Fibroblast of lung (primary cell): ENCODE results near the gene SMC5. TPM values are rescaled to one million over a fixed set of nuclear protein-coding genes. Genes with fewer than 3 reads are reported as not detected.

Experiments
- DNase-seq, 2 donors: peaks; one replicate each; pipeline versions ENCODE4 v3.0.0 to v3.0.0-alpha.2; 2010; ENCODE audit warnings: low read depth in 2 of 2
- H2AFZ ChIP-seq: 2 replicates; pipeline ENCODE4 v1.5.1; 2012; ENCODE audit warnings: low read length, control low read depth, inconsistent platforms
- H3K27ac ChIP-seq: 2 replicates; pipeline ENCODE4 v1.5.1; 2011; ENCODE audit warnings: low read length, control low read depth; ENCODE audit not compliant: insufficient read depth
- H3K27me3 ChIP-seq: 2 replicates; pipeline ENCODE4 v1.5.1; 2011; ENCODE audit warnings: mild to moderate bottlenecking, low read length; ENCODE audit not compliant: control insufficient read depth, insufficient read depth
- H3K36me3 ChIP-seq: 2 replicates; pipeline ENCODE4 v1.5.1; 2011; ENCODE audit warnings: low read length; ENCODE audit not compliant: control insufficient read depth, insufficient read depth
- H3K4me1 ChIP-seq: 2 replicates; pipeline ENCODE4 v1.5.1; 2011; ENCODE audit warnings: low read length; ENCODE audit not compliant: control insufficient read depth, insufficient read depth; ENCODE audit errors: extremely low read depth
- H3K4me2 ChIP-seq: 2 replicates; pipeline ENCODE4 v1.5.1; 2011; ENCODE audit warnings: low read length, control low read depth; ENCODE audit not compliant: insufficient read depth; ENCODE audit errors: extremely low read depth
- H3K4me3 ChIP-seq, 4 experiments: fragments of 200-600 bp in 1 of 4; sonication (generic) in 1 of 4; replicated peaks in 1 of 4; 2 replicates each; pipeline ENCODE4 v1.5.1; 2011 to 2016; ENCODE audit warnings: low read length in 4 of 4, low read depth in 3 of 4, mild to moderate bottlenecking in 3 of 4, control low read depth in 2 of 4, inconsistent platforms in 1 of 4, mixed read lengths in 1 of 4; ENCODE audit not compliant: insufficient read depth in 1 of 4; ENCODE audit errors: control extremely low read depth in 1 of 4
- H3K79me2 ChIP-seq: 2 replicates; pipeline ENCODE4 v1.5.1; 2012; ENCODE audit warnings: mild to moderate bottlenecking, low read length, inconsistent platforms; ENCODE audit not compliant: control insufficient read depth, insufficient read depth
- H3K9ac ChIP-seq: 2 replicates; pipeline ENCODE4 v1.5.1; 2011; ENCODE audit warnings: mild to moderate bottlenecking, low read length, control low read depth; ENCODE audit not compliant: insufficient read depth
- H3K9me3 ChIP-seq: 2 replicates; pipeline ENCODE4 v1.5.1; 2012; ENCODE audit warnings: low read depth, low read length; ENCODE audit not compliant: control insufficient read depth, insufficient read depth
- H4K20me1 ChIP-seq: 2 replicates; pipeline ENCODE4 v1.5.1; 2011; ENCODE audit warnings: low read length; ENCODE audit not compliant: control insufficient read depth, insufficient read depth; ENCODE audit errors: extremely low read depth
- CTCF ChIP-seq, 2 donors: IDR thresholded peaks in 1 of 2; conservative IDR thresholded peaks in 1 of 2; 1 replicate in 1 of 2; 2 replicates in 1 of 2; pipeline ENCODE4 v1.5.1; 2011 to 2012; ENCODE audit warnings: low read length in 2 of 2, control low read depth in 1 of 2, inconsistent platforms in 1 of 2, low read depth in 1 of 2, mild to moderate bottlenecking in 1 of 2
- EZH2 ChIP-seq: IDR thresholded peaks from 2 replicates; pipeline ENCODE4 v1.5.1; 2012; ENCODE audit warnings: low read length, control low read depth, mild to moderate bottlenecking; ENCODE audit errors: missing control alignments
- polyA plus RNA-seq, 2 donors: library from polyadenylated mRNA; depleted of rRNA in 1 of 2; stranded (reverse) in 1 of 2; unstranded in 1 of 2; fragments of >200 nt; gene quantifications; 2 replicates each; pipeline ENCODE4 v1.2.1, GENCODE V29; 2011 to 2012; ENCODE audit warnings: missing spikeins in 1 of 2
- total RNA-seq: library from RNA; depleted of rRNA; stranded (reverse); fragments of >200 nt; gene quantifications from 2 replicates; pipeline ENCODE4 v1.2.1, GENCODE V29; 2014

Gene SMC5
- total and polyA plus RNA-seq, 2 donors (not counting 1 experiment from before 2014, with no cell fraction given) = 21.6 to 29.2 TPM

DNA sequence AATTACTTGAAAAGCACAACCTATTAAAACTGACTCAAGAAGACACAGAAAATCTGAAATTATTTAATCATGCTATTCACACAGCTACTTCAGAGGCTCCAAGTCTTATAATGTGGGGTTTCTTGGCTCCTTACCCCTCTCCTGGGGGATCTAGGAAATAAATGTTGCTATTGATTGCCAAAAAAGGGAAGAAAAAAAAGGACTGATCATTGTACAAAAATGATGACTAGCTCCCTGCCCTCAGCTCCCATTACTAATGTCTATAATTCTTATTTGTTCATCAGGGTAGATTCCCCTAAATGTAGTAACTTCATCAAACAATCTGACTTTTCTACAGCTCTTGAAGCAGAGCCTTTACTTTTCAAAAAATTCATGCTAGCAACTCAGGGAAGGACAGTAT is 3.3 kb upstream of the SMC5 start:
- DNase-seq = peak; percentile 3 to 62
- Histone ChIP-seq H3K27me3 (no peaks in the 10 kb centered on the region), H3K4me2 (peak overlapping the region; percentile 61), H3K4me1 (peaks cover 10% of the 10 kb centered on the region), H3K9me3 (no peaks in the 10 kb centered on the region), H2AFZ (no peak overlapping the region), H3K27ac (peak overlapping the region; percentile 99), H3K4me3 (peak overlapping the region in 3 of 4 experiments; percentile 25 to 52 (median 48)), H3K36me3 (no peaks in the 10 kb centered on the region), H3K79me2 (peaks cover 21% of the 10 kb centered on the region), H4K20me1 (no peaks in the 10 kb centered on the region), H3K9ac (no peak overlapping the region)
- no peak for TF ChIP-seq EZH2
- TF ChIP-seq CTCF (conservative IDR thresholded peaks at IDR 0.05 in 1 of 2, IDR thresholded peaks at IDR 0.05 in 1 of 2; ENCODE audit: low read depth in 1 of 2, low read length in 2 of 2) = no peak

DNA sequence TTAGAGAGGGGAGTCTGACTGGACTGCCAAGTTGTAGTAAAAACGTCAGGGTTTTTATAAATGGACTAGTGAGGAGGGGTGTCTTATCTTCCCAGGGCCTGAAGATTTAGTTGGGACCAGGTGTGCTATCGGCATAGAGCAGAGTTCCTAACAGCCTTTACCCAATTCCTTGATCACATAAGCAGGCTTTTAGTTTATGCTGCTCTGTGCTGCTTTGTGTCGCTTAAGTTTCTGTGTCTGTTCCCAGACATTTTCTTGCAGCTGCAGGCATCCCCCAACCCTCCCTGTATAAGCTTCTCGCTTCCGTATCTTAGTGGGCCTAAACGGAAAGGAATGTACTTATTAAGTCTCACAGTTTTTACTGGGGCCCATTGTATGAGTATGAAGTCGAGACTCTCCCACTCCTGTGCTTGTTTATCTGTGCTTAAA is 2.6 kb upstream of the SMC5 start:
- H3K4me1 ChIP-seq = peaks cover 10% of the 10 kb centered on the region
- H3K4me3 ChIP-seq = peak overlapping the region; percentile 22 to 52 (median 36)
- H3K36me3 ChIP-seq = peaks cover 4% of the 10 kb centered on the region
- no peaks in the 10 kb centered on the region for H3K27me3 ChIP-seq
- H3K27ac ChIP-seq = peak overlapping the region; percentile 99
- TF ChIP-seq EZH2 = no peak
- no peak for TF ChIP-seq CTCF (conservative IDR thresholded peaks at IDR 0.05 in 1 of 2, IDR thresholded peaks at IDR 0.05 in 1 of 2; ENCODE audit: low read depth in 1 of 2, low read length in 2 of 2)
- H3K79me2 ChIP-seq = peaks cover 27% of the 10 kb centered on the region
- no peaks in the 10 kb centered on the region for H3K9me3 ChIP-seq
- peak overlapping the region; percentile 61 for H3K4me2 ChIP-seq
- H2AFZ ChIP-seq = peak overlapping the region; percentile 17
- no peak overlapping the region for H3K9ac ChIP-seq
- DNase-seq = peak; percentile 65 to 94
- no peaks in the 10 kb centered on the region for H4K20me1 ChIP-seq

DNA sequence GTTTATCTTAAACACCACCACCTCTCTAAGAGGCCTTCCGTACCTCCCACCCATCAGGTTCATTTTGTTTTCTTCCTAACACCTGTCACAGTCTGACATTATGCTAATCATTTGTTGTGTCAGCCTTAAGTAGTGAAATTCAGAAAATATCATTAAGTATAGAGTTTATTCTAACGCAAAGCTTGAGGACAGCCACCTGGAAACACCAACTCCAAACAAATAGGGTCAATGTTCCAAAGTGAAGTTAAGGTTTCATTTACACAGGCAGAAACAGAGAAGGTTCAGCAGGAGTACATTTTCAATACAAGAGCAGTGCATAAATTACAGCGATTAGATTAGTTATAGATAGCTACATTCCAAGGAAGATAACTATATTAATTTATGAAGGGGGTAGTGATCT is 1.3 kb upstream of the SMC5 start:
- no peaks in the 10 kb centered on the region for H3K27me3 ChIP-seq
- H3K9ac ChIP-seq = no peak overlapping the region
- H3K79me2 ChIP-seq = peaks cover 41% of the 10 kb centered on the region
- H3K27ac ChIP-seq = peak overlapping the region; percentile 99
- peak overlapping the region; percentile 61 for H3K4me2 ChIP-seq
- H4K20me1 ChIP-seq = no peaks in the 10 kb centered on the region
- peaks cover 4% of the 10 kb centered on the region for H3K36me3 ChIP-seq
- no peaks in the 10 kb centered on the region for H3K9me3 ChIP-seq
- no peak for TF ChIP-seq CTCF (conservative IDR thresholded peaks at IDR 0.05 in 1 of 2, IDR thresholded peaks at IDR 0.05 in 1 of 2; ENCODE audit: low read depth in 1 of 2, low read length in 2 of 2)
- TF ChIP-seq EZH2 = no peak
- peak overlapping the region; percentile 8 to 94 (median 62) for H3K4me3 ChIP-seq
- DNase-seq = no peak
- no peak overlapping the region for H2AFZ ChIP-seq
- peaks cover 10% of the 10 kb centered on the region for H3K4me1 ChIP-seq
